Measurements from ENCODE around the gene VARS2. TPM values are rescaled to one million over a fixed set of nuclear protein-coding genes. Genes with fewer than 3 reads are reported as not detected.
A peak's percentile ranks its signal among the peaks of the same experiment; 100 is the strongest.
"Not testable (repeated sequence)": the region's sequence is repeated elsewhere in the genome, so short reads cannot be mapped to it uniquely, and the experiment has no call there.

The VARS2 gene
- total RNA-seq, 4 donors from 2014 or later, result 24.2 to 40.0 (median 31.1) TPM

DNA sequence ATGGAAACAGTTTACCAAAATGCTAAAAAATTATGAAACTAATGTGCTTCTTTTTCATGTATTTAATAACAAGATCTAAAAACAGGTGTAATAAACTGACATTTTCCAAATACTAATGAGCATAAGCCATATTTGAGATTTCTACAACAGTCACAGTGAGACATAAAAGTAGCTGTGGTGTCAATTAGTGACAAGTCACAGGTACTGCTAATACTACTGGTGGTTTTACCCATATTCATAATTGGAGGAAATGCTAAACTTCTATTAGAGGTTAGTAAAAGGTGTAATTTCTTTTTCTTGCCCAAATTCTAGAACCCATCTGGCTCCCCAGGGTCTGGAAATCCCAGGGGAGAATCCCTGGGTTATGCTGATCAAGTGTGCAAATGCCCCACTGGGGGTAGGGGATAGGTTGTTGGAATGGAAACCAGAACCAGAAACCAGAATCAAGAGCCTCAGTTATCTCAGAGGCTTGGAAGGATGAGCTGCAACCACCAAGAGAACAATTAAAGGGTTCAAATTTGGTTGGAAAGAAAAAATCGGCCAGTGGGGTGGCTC lies 13.1 kb upstream of the VARS2 start:
- no peak for DNase-seq
- no peak for TF ChIP-seq POLR2A (IDR thresholded peaks at IDR 0.05)
- TF ChIP-seq, protein P1, sequence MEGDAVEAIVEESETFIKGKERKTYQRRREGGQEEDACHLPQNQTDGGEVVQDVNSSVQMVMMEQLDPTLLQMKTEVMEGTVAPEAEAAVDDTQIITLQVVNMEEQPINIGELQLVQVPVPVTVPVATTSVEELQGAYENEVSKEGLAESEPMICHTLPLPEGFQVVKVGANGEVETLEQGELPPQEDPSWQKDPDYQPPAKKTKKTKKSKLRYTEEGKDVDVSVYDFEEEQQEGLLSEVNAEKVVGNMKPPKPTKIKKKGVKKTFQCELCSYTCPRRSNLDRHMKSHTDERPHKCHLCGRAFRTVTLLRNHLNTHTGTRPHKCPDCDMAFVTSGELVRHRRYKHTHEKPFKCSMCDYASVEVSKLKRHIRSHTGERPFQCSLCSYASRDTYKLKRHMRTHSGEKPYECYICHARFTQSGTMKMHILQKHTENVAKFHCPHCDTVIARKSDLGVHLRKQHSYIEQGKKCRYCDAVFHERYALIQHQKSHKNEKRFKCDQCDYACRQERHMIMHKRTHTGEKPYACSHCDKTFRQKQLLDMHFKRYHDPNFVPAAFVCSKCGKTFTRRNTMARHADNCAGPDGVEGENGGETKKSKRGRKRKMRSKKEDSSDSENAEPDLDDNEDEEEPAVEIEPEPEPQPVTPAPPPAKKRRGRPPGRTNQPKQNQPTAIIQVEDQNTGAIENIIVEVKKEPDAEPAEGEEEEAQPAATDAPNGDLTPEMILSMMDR (IDR thresholded peaks at IDR 0.05), result no peak

DNA sequence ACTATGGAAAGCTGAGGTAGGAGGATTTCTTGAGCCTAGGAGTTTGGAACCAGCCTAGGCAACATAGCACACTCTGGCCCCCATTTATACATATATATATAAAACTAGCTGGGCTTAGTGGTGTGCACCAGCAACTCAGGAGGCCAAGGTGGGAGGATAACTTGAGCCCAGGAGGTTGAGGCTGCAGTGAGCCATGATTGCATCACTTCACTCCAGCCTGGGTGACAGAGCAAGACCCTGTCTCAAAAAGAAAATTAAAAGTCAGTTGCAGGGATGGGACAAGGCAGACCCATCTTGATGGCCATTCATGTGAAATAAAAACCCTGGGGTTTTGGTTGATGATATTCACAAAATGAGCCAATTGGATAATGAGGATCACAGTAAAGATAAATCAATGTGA lies 12.6 kb upstream of the VARS2 start:
- TF ChIP-seq, protein P1 (IDR thresholded peaks at IDR 0.05), result no peak
- TF ChIP-seq POLR2A (IDR thresholded peaks at IDR 0.05), result no peak
- DNase-seq, result no peak
- no peaks in the 10 kb centered on the region for H3K27me3 ChIP-seq
- H3K4me1 ChIP-seq, result peaks cover 0 to 5% (median 2%) of the 10 kb centered on the region in 4 donors
- H3K4me3 ChIP-seq, result no peak overlapping the region
- H3K9me3 ChIP-seq, result no peaks in the 10 kb centered on the region
- peaks cover 0 to 35% (median 0%) of the 10 kb centered on the region in 3 donors for H3K36me3 ChIP-seq
- no peak overlapping the region for H3K27ac ChIP-seq

More for the DNA sequence above, 13.1 kb upstream of the VARS2 start:
- H3K9me3 ChIP-seq, result no peaks in the 10 kb centered on the region
- peaks cover 0 to 5% (median 2%) of the 10 kb centered on the region in 4 donors for H3K4me1 ChIP-seq
- no peak overlapping the region for H3K4me3 ChIP-seq
- H3K27ac ChIP-seq, result no peak overlapping the region
- H3K36me3 ChIP-seq, result peaks cover 0 to 40% (median 0%) of the 10 kb centered on the region in 3 donors
- H3K27me3 ChIP-seq, result no peaks in the 10 kb centered on the region

DNA sequence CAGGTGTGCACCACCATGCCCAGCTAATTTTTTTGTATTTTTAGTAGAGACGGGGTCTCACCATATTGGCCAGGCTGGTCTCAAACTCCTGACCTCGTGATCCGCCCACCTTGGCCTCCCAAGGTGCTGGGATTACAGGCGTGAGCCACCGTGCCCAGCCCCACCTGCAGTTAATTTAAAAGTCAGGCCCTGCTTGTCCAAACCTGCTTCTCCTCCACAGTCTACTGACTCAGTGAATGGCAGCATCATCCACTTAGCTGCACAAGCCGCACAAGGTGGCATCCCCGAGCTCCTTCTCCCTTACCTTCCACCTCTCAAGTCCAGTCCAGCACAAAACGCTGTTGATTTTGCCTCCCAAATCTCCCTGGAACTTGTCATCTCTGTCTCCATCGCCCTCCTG lies 11.8 kb upstream of the VARS2 start:
- H3K4me3 ChIP-seq, H3K27me3 ChIP-seq, DNase-seq, H3K4me1 ChIP-seq, H3K9me3 ChIP-seq, H3K27ac ChIP-seq: not testable (repeated sequence)
- H3K36me3 ChIP-seq, result peaks cover 0 to 27% (median 0%) of the 10 kb centered on the region in 3 donors

DNA sequence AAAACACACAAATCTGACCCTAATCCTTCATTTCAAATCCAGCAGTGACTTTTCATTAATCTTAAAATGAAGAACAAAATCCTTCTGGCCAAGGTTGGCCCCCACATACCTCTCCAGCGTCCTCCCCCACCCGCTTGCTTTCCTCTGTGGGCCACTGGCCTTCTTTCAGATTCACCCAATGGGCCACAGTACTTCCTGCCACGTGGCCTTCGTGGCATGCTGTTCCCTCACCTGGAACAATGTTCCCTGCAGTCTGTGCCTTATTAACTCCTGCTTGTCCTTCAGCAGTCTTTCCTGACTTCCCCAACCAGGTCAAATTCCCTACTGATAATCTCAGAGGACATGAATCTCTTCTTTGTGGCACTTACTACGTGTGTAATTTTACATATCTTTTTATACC lies 11.3 kb upstream of the VARS2 start:
- Histone ChIP-seq H3K27me3 (no peaks in the 10 kb centered on the region), H3K36me3 (peaks cover 0 to 22% (median 0%) of the 10 kb centered on the region in 3 donors), H3K9me3 (no peaks in the 10 kb centered on the region), H3K4me3 (no peak overlapping the region), H3K4me1 (peaks cover 0 to 5% (median 2%) of the 10 kb centered on the region in 4 donors), H3K27ac (no peak overlapping the region)
- TF ChIP-seq, protein P1 (IDR thresholded peaks at IDR 0.05), result no peak
- no peak for TF ChIP-seq POLR2A (IDR thresholded peaks at IDR 0.05)
- peak in 1 of 3 donors; percentile 37 for DNase-seq

DNA sequence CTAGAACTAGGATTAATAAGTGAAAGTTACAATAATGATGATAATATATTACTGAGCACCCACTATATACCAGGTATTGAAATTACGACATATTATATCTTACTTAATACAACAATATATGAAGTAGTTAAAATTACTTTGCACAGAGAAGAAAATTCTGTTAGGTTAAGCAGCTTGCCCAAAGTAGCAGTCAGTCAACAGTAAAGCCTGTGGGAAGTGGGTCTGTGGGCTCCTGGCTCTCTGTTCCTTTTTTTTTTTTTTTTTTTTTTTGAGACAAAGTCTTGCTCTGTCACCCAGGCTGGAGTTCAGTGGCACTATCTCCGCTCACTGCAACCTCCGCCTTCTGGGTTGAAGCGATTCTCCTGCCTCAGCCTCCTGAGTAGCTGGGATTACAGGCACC lies 10.8 kb upstream of the VARS2 start:
- H3K27ac ChIP-seq, result no peak overlapping the region
- H3K36me3 ChIP-seq, result peaks cover 0 to 17% (median 0%) of the 10 kb centered on the region in 3 donors
- DNase-seq, result peak in 1 of 3 donors; percentile 28
- no peak overlapping the region for H3K4me3 ChIP-seq
- no peaks in the 10 kb centered on the region for H3K27me3 ChIP-seq
- TF ChIP-seq POLR2A (IDR thresholded peaks at IDR 0.05), result no peak
- TF ChIP-seq, protein P1 (IDR thresholded peaks at IDR 0.05), result no peak
- peaks cover 0 to 5% (median 2%) of the 10 kb centered on the region in 4 donors for H3K4me1 ChIP-seq
- no peaks in the 10 kb centered on the region for H3K9me3 ChIP-seq

DNA sequence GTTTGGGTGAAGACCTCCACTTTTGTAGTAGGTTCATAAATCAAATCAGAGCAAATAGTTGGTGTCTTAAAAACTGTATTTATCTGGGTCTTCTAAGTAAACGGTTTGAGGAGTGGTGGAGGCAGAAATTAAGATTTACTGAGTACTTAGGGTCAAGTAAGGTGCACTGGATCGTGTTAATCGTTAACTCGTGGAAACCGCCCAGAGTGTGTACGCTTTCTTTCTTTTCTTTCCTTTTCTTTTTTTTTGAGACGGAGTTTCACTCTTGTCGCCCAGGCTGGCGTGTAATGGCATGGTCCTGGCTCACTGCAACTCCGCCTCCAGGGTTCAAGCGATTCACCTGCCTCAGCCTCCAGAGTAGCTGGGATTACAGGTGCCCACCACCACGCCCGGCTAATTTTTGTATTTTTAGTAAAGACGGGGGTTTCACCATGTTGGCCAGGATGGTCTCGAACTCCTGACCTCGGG lies 6.7 kb upstream of the VARS2 start:
- H3K27me3 ChIP-seq, DNase-seq, H3K9me3 ChIP-seq: not testable (repeated sequence)
- peak overlapping the region; percentile 47 to 81 (median 74) for H3K4me3 ChIP-seq
- H3K27ac ChIP-seq, result peak overlapping the region in 3 of 4 donors; percentile 8 to 47 (median 16)
- H3K36me3 ChIP-seq, result peaks cover 0 to 16% (median 0%) of the 10 kb centered on the region in 3 donors
- peaks cover 0 to 10% (median 8%) of the 10 kb centered on the region in 4 donors for H3K4me1 ChIP-seq

All from Peyer's patch (tissue), 4 donors.